Measurements from ENCODE around the gene PNMA6F.
"Not testable (repeated sequence)": the region's sequence is repeated elsewhere in the genome, so short reads cannot be mapped to it uniquely, and the experiment has no call there.

Gene PNMA6F

DNA sequence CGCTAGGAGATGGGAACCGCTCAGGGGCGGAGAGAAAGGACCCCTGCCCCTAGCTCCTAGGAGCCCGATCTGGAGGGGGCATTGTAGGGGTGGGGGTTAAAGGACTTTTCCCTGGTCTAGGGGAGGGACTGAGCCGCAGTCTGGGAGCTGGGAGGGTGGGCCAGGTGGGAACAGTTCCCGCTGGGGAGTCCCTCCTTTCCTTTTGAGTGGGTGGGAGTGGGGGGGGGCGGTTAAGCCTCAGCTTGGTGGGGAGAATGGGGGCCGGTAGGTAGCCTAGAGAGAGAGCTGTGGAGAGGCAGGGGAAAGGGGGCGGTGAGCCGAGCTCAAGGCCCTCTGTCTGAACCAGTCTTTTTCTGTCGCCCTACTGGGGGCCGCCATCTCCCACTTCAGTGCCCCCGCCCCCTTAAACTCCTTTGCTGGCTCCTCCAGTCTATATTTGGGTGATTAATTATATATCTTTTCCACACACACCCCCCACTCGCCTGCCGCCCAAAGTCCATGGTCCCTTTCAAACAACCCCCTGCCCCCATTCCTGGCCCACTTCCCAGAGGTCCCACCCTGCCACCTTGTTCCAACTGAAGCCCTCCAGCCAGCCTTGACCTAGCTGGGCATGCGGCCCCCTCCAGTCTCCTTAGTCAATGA lies 13.2 kb upstream of the PNMA6F start:
- DNase-seq (ENCODE audit: low read depth) = no peak

- DNase-seq (ENCODE audit: low read depth) = peak; percentile 39
These were observed 12.5 kb upstream of the PNMA6F start, which contains the start of gene ZNF275 for GRCh38 chrX:153333821-153334653. ZNF275 (plus strand) TSS chrX:153334153; CDS start chrX:153336680, 2,527 bp downstream.

DNA sequence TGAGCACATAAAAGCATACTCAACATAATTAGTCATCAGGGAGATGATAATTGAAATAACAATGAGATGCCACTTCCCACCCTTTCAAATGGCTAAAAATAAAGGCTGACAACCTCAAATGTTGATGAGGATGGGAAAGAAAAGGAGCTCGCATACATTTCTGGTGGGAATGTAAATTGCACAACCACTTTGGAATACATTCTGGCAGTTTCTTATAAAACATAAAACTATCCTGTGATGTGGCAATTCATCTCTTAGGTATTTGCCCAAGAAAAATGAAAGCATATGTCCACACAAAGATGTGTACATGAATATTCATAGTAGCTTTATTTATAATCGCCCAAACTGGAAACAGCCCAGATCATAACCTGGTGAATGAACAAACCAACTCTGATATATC lies 11.7 kb upstream of the PNMA6F start:
- no peak for DNase-seq (ENCODE audit: low read depth)

DNA sequence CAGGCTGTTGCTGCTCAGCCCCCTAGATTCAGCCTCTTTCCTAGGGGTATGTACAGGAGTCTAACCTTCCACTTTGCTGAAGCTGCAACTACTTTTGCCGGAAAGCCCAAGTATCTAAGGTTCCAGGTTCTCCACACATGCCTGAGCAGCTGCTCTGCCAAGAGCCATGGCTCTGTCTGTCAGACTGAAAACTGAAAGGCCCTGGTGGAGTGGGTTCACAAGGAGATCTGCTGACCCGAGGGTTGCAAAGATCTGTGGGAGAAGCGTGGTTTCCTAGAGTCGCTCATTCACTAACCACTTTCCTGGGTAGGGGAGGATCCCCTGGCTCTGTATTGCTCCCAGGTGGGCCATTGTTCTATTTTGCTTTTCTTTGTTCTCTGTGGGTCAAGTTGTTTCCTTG lies 6.0 kb upstream of the PNMA6F start:
- DNase-seq (ENCODE audit: low read depth) = no peak

GRCh38 chrX:153320555-153321184 lies 897 bp downstream of the PNMA6F start:
- no peak for DNase-seq (ENCODE audit: low read depth)

DNA sequence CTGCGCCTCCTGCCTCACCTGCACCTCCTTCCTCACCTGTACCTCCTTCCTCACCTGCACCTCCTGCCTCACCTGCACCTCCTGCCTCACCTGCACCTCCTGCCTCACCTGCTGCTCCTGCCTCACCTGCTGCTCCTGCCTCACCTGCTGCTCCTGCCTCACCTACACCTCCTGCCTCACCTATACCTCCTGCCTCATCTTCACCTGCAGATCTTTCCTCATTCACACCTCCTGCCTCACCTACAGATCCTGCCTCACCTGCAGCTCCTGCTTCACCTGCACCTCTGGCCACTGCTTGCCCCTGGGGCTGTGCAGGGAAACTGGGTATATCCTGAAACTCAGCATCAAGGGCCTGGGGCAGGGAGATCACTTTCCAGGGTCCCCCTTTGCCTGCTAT lies 1.5 kb downstream of the PNMA6F start:
- DNase-seq (ENCODE audit: low read depth) = not testable (repeated sequence)

- no peak for DNase-seq (ENCODE audit: low read depth)
These were observed 2.1 kb downstream of the PNMA6F start for GRCh38 chrX:153319295-153320046.

- DNase-seq (ENCODE audit: low read depth) = no peak
These were observed 2.8 kb downstream of the PNMA6F start for GRCh38 chrX:153318811-153319210.

DNA sequence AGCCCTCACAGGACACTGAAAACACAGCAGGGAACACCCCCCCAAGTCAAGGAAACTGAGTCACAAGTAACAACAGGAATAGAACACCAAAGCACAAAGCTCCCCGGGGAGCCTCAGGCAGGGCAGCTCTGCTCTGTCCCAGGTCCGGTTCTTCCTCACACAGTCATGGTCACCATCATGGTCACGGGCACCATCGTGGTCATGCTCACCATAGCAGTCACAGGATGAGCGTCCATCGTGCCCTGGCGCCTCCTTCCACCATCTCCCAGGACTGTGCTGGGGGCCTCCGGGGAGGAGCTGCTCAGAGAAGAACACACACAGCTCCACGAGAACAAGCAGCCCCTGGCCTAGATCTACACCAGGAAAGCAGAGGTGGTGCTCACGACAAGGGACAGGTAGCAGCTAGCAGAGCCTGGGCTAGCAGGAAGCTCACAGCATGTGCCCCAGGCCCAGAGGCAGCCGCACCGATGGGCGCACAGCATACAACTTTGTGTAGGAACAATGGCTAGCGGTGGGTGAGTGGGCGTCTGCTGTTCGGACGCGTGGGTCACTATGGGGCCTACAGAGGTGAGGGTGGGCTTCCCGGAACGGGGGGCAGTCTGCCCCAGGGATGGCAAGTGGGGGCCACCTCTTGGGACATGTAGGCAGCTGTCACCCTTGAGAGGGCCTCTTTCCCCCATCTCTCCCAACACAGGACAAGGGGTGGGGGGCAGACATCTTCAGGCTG lies 3.4 kb downstream of the PNMA6F start:
- no peak for DNase-seq (ENCODE audit: low read depth)

GRCh38 chrX:153317306-153317705 lies 4.3 kb downstream of the PNMA6F start:
- no peak for DNase-seq (ENCODE audit: low read depth)

- no peak for DNase-seq (ENCODE audit: low read depth)
These were observed 8.7 kb downstream of the PNMA6F start for GRCh38 chrX:153312842-153313241.

GRCh38 chrX:153312041-153312440 lies 9.5 kb downstream of the PNMA6F start:
- DNase-seq (ENCODE audit: low read depth) = no peak

GRCh38 chrX:153310901-153311300 lies 10.7 kb downstream of the PNMA6F start:
- DNase-seq (ENCODE audit: low read depth) = no peak

DNA sequence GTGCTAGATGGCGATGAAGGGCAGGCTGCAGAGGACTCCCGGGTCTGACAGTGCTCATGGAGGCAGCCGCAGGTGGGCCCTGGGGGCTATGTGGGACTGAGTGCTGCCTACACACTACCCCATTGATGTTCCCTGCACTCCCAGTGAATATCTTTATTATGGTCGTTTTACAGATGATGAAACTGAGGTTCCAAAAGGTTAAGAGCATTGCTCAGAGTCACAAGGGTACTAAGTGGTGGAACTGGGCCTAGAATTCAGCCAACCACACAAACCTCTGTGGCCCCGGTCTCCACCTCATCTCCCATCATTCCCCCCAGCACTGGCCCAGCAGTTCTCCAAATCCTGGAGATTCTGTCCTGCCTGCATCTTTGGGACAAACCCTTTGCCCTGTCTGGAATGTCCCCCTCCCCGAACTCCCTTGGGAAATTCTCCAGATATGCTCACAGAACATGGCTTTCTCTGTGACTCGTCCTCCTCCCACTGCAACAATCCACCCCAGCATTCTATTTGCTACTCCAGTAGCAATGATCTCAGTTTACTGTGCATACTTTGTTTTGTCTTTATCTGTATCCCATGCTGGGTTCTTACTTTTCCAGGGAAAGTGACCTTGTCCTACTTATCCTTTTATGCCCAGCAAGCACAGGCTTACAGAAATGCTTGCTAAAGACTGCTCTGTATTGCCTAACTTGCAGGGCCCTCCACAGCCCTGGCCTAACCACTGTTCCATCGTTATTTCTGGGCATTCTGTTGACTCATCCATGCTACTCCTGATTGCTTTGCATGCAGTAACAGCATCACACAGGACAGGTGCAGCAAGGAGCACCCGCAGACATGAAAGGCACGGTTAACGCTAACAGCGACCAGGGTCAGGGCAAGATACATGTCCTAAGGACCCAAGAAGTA lies 14.0 kb downstream of the PNMA6F start:
- no peak for DNase-seq (ENCODE audit: low read depth)

GRCh38 chrX:153306527-153307115 lies 14.9 kb downstream of the PNMA6F start:
- no peak for DNase-seq (ENCODE audit: low read depth)

DNA sequence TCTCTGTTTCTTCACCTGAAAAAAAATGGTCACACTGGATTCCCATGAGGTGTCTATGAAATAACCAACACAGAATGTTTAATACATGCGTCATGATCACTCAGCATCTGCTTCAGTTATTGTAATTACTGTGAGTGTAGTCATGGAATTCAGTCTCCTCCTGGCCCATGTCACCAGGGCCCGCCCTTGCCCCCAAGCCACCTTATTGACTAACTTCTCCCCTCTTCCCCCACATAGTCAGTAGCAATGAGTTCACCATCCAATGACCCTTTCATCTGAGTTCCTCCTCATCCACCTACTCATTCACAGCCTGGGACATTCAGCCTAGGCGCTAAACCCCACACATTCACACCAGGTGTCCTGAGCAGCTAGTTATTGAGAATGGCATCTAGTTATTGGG lies 15.6 kb downstream of the PNMA6F start:
- DNase-seq (ENCODE audit: low read depth) = no peak

DNA sequence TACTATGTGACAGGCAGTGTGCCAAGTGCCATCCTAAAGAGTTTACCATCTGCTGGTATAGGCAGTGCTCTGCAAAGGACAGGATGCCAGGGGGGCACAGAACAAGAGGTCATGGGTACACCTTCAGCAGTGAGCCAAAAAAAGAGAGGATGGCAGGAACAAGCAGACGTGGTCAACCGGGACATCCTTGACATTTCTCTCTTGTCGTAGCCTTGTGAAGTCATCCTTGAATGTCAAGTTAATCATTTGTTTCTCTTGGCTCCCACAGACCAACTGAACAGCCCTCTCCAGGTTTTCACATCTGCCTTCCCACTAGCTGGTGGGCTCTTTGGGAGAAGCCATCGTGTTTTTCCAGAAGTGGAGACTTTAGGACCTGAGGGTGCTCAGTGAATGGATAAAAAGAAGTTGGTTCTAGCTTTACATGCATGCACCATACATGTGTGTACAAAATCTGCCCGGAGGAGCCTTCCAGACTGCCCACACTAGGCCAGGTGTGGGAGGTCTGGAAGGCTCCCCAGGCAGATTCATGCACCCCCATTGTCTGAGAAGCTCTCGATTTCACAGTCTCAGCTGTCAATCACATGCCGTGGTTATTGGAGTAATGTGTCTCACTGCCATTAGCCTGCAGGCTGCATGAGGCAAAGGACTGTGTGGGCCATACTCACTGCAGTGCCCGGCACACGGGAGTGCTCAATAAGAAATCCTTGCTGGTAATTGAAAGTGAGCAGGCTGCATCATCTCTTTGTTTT lies 16.4 kb downstream of the PNMA6F start:
- no peak for DNase-seq (ENCODE audit: low read depth)

- DNase-seq (ENCODE audit: low read depth) = no peak
These were observed 18.0 kb downstream of the PNMA6F start for GRCh38 chrX:153303276-153304262.
